T47D (cell line): Measurements from ENCODE around the gene LRRC4.

Experiments
- DNase-seq, 2 experiments: peaks; one replicate each; pipeline versions ENCODE4 v3.0.0 to v3.0.0-alpha.2; 2011 to 2012; ENCODE audit warnings: low read depth in 1 of 2, low spot score in 1 of 2
- JUND ChIP-seq: IDR thresholded peaks from 2 replicates; pipeline ENCODE4 v1.6.1; 2012; ENCODE audit warnings: low read depth
- in situ Hi-C: cut with HindIII; loops from 2 replicates; pipeline ENCODE4 v1.10.0; 2016; ENCODE audit warnings: low sequenced_read_pairs, low pct_unique_long_range_greater_than_20kb

The LRRC4 gene

GRCh38 chr7:127993317-127993716, 37.9 kb downstream of the LRRC4 start:
- no peak for DNase-seq
- in situ Hi-C loops = no loop called here
- no peak for TF ChIP-seq JUND

GRCh38 chr7:127988751-127989150, 42.5 kb downstream of the LRRC4 start:
- no peak for TF ChIP-seq JUND
- no peak for DNase-seq
- in situ Hi-C loops = no loop called here

- DNase-seq = no peak
- in situ Hi-C loops = no loop called here
- no peak for TF ChIP-seq JUND
Observed at GRCh38 chr7:127986581-127987521, 44.4 kb downstream of the LRRC4 start.

GRCh38 chr7:127983804-127984332, 47.4 kb downstream of the LRRC4 start:
- TF ChIP-seq JUND = no peak
- in situ Hi-C loops = no loop called here
- DNase-seq = peak in 1 of 2 experiments; percentile 33

GRCh38 chr7:127981965-127982364, 49.3 kb downstream of the LRRC4 start:
- in situ Hi-C loops = no loop called here
- no peak for TF ChIP-seq JUND
- no peak for DNase-seq

GRCh38 chr7:127980901-127981300, 50.3 kb downstream of the LRRC4 start:
- TF ChIP-seq JUND = no peak
- no peak for DNase-seq
- in situ Hi-C loops = no loop called here

- in situ Hi-C loops = no loop called here
- DNase-seq = no peak
Observed at GRCh38 chr7:127979728-127980126, 51.5 kb downstream of the LRRC4 start.

GRCh38 chr7:127979113-127979727, 52.0 kb downstream of the LRRC4 start:
- TF ChIP-seq JUND = no peak
- in situ Hi-C loops = no loop called here
- no peak for DNase-seq

More at GRCh38 chr7:127979728-127980126, 51.5 kb downstream of the LRRC4 start:
- TF ChIP-seq JUND = no peak

- no peak for TF ChIP-seq JUND
- DNase-seq = no peak
- in situ Hi-C loops = no loop called here
Observed at GRCh38 chr7:127978421-127978820, 52.8 kb downstream of the LRRC4 start.
